ENCODE results near the gene PTPN1. TPM values are rescaled to one million over a fixed set of nuclear protein-coding genes. Genes with fewer than 3 reads are reported as not detected.
"Not testable (repeated sequence)": the region's sequence is repeated elsewhere in the genome, so short reads cannot be mapped to it uniquely, and the experiment has no call there.

PTPN1 gene
- total RNA-seq, 2 experiments from 2014 or later = 79.0 to 92.8 TPM

GRCh38 chr20:50528804-50529351 is 18.7 kb downstream of the PTPN1 start:
- peaks cover 30% of the 10 kb centered on the region for H3K4me1 Mint-ChIP-seq
- intact Hi-C loops (cut with DNase I, micrococcal nuclease) = loop anchor here in 1 of 2 experiments (2.0 kb wide), 1 partner anchor 14 kb away; no protein-coding TSS in a partner anchor
- CTCF ChIA-PET = interaction anchor here (0.5 to 1.2 kb wide), 2 partner anchors 47 to 602 kb away, joined by 3 read pairs; no protein-coding TSS in a partner anchor
- H3K9me3 Mint-ChIP-seq (ENCODE audit: low read depth) = no peaks in the 10 kb centered on the region
- ATAC-seq (peak; percentile 73), DNase-seq (no peak)
- no peak overlapping the region for H3K4me3 Mint-ChIP-seq
- no peaks in the 10 kb centered on the region for H3K27me3 Mint-ChIP-seq
- H3K27ac Mint-ChIP-seq = peak overlapping the region; percentile 58
- POLR2A ChIA-PET = interaction anchor here (0.5 to 0.8 kb wide), 2 partner anchors 11 to 318 kb away, joined by 3 read pairs; no protein-coding TSS in a partner anchor
- H3K36me3 Mint-ChIP-seq (ENCODE audit: low read depth) = peaks cover 8% of the 10 kb centered on the region

- H3K4me1 Mint-ChIP-seq = peaks cover 48% of the 10 kb centered on the region
- POLR2A ChIA-PET = no interaction called here
Measured at GRCh38 chr20:50532221-50532620, 22.0 kb downstream of the PTPN1 start.

GRCh38 chr20:50533061-50533460 is 22.9 kb downstream of the PTPN1 start:
- CTCF ChIA-PET = interaction anchor here (1.0 to 1.1 kb wide), 3 partner anchors 20 to 159 kb away, joined by 3 read pairs; no protein-coding TSS in a partner anchor
- POLR2A ChIA-PET = no interaction called here
- no peak overlapping the region for H3K4me3 Mint-ChIP-seq

More at GRCh38 chr20:50532221-50532620, 22.0 kb downstream of the PTPN1 start:
- CTCF ChIA-PET = interaction anchor here (0.6 to 1.8 kb wide), 4 partner anchors 10 to 43 kb away, joined by 3 to 6 read pairs (median 3); no protein-coding TSS in a partner anchor
- no peak overlapping the region for H3K27ac Mint-ChIP-seq
- intact Hi-C loops (cut with DNase I, micrococcal nuclease) = loop anchor here in 1 of 2 experiments (2.0 kb wide), 1 partner anchor 13 kb away; no protein-coding TSS in a partner anchor
- peaks cover 12% of the 10 kb centered on the region for H3K36me3 Mint-ChIP-seq (ENCODE audit: low read depth)
- no peak for DNase-seq
- no peaks in the 10 kb centered on the region for H3K9me3 Mint-ChIP-seq (ENCODE audit: low read depth)
- no peak overlapping the region for H3K4me3 Mint-ChIP-seq
- no peaks in the 10 kb centered on the region for H3K27me3 Mint-ChIP-seq
- ATAC-seq = no peak

GRCh38 chr20:50533464-50533863 is 23.3 kb downstream of the PTPN1 start:
- no peaks in the 10 kb centered on the region for H3K9me3 Mint-ChIP-seq (ENCODE audit: low read depth)
- peaks cover 61% of the 10 kb centered on the region for H3K4me1 Mint-ChIP-seq
- ChIA-PET POLR2A (no interaction called here), CTCF (interaction anchor here (0.7 to 1.2 kb wide), 5 partner anchors 7 to 159 kb away, joined by 3 to 4 read pairs (median 3); no protein-coding TSS in a partner anchor)
- no peak overlapping the region for H3K27ac Mint-ChIP-seq
- ATAC-seq = no peak
- H3K4me3 Mint-ChIP-seq = no peak overlapping the region
- H3K36me3 Mint-ChIP-seq (ENCODE audit: low read depth) = peaks cover 17% of the 10 kb centered on the region
- no peaks in the 10 kb centered on the region for H3K27me3 Mint-ChIP-seq
- intact Hi-C loops (cut with DNase I, micrococcal nuclease) = loop anchor here in 1 of 2 experiments (2.0 kb wide), 1 partner anchor 15 kb away; no protein-coding TSS in a partner anchor
- DNase-seq = no peak

More at GRCh38 chr20:50533061-50533460, 22.9 kb downstream of the PTPN1 start:
- Mint-ChIP-seq H3K9me3 (ENCODE audit: low read depth) (no peaks in the 10 kb centered on the region), H3K27me3 (no peaks in the 10 kb centered on the region), H3K4me1 (peaks cover 57% of the 10 kb centered on the region), H3K36me3 (ENCODE audit: low read depth) (peaks cover 17% of the 10 kb centered on the region), H3K27ac (no peak overlapping the region)
- DNase-seq = no peak
- intact Hi-C loops (cut with DNase I, micrococcal nuclease) = loop anchor here in 1 of 2 experiments (2.0 kb wide), 1 partner anchor 14 kb away; no protein-coding TSS in a partner anchor
- ATAC-seq = no peak

- H3K9me3 Mint-ChIP-seq (ENCODE audit: low read depth) = no peaks in the 10 kb centered on the region
- POLR2A ChIA-PET = interaction anchor here (0.6 to 1.3 kb wide), 4 partner anchors 12 to 1598 kb away, joined by 3 to 11 read pairs (median 4); no protein-coding TSS in a partner anchor
- no peak overlapping the region for H3K4me3 Mint-ChIP-seq
- H3K27ac Mint-ChIP-seq = no peak overlapping the region
- peaks cover 70% of the 10 kb centered on the region for H3K4me1 Mint-ChIP-seq
- intact Hi-C loops (cut with DNase I, micrococcal nuclease) = no loop called here
- H3K27me3 Mint-ChIP-seq = no peaks in the 10 kb centered on the region
- CTCF ChIA-PET = interaction anchor here (0.7 to 2.5 kb wide), 5 partner anchors 10 to 353 kb away, joined by 3 to 7 read pairs (median 4); no protein-coding TSS in a partner anchor
- H3K36me3 Mint-ChIP-seq (ENCODE audit: low read depth) = peaks cover 24% of the 10 kb centered on the region
- DNase-seq (no peak), ATAC-seq (no peak)
Measured at GRCh38 chr20:50534567-50534966, 24.4 kb downstream of the PTPN1 start.

GRCh38 chr20:50535162-50535561 is 25.0 kb downstream of the PTPN1 start:
- ChIA-PET CTCF (interaction anchor here (0.6 to 2.5 kb wide), 3 partner anchors 15 to 16 kb away, joined by 3 to 7 read pairs (median 6); no protein-coding TSS in a partner anchor), POLR2A (interaction anchor here (1.3 kb wide), 1 partner anchor 13 kb away, joined by 3 read pairs; no protein-coding TSS in a partner anchor)
- Mint-ChIP-seq H3K4me3 (no peak overlapping the region), H3K27ac (peak overlapping the region; percentile 56), H3K4me1 (peaks cover 73% of the 10 kb centered on the region), H3K36me3 (ENCODE audit: low read depth) (peaks cover 26% of the 10 kb centered on the region), H3K9me3 (ENCODE audit: low read depth) (no peaks in the 10 kb centered on the region), H3K27me3 (no peaks in the 10 kb centered on the region)
- no peak for DNase-seq
- no peak for ATAC-seq
- intact Hi-C loops (cut with DNase I, micrococcal nuclease) = no loop called here

- DNase-seq = no peak
- no peaks in the 10 kb centered on the region for H3K9me3 Mint-ChIP-seq (ENCODE audit: low read depth)
- H3K27me3 Mint-ChIP-seq = no peaks in the 10 kb centered on the region
- no peak for ATAC-seq
- peaks cover 81% of the 10 kb centered on the region for H3K4me1 Mint-ChIP-seq
- H3K36me3 Mint-ChIP-seq (ENCODE audit: low read depth) = peaks cover 32% of the 10 kb centered on the region
- ChIA-PET CTCF (interaction anchor here (0.6 to 2.5 kb wide), 6 partner anchors 10 to 430 kb away, joined by 3 to 7 read pairs (median 4); no protein-coding TSS in a partner anchor), POLR2A (no interaction called here)
- no peak overlapping the region for H3K27ac Mint-ChIP-seq
- intact Hi-C loops (cut with DNase I, micrococcal nuclease) = no loop called here
- no peak overlapping the region for H3K4me3 Mint-ChIP-seq
Measured at GRCh38 chr20:50536333-50536732, 26.1 kb downstream of the PTPN1 start.

- POLR2A ChIA-PET = interaction anchor here (0.6 to 1.4 kb wide), 3 partner anchors 25 to 33 kb away, joined by 3 to 4 read pairs (median 3); partner anchors contain the start of gene PTPN1
- Mint-ChIP-seq H3K4me3 (no peak overlapping the region), H3K9me3 (ENCODE audit: low read depth) (no peaks in the 10 kb centered on the region), H3K27me3 (no peaks in the 10 kb centered on the region), H3K36me3 (ENCODE audit: low read depth) (peaks cover 35% of the 10 kb centered on the region), H3K4me1 (peaks cover 81% of the 10 kb centered on the region), H3K27ac (peak overlapping the region; percentile 4)
- CTCF ChIA-PET = interaction anchor here (0.6 to 2.2 kb wide), 10 partner anchors 9 to 62 kb away, joined by 3 to 6 read pairs (median 3); no protein-coding TSS in a partner anchor
- intact Hi-C loops (cut with DNase I, micrococcal nuclease) = no loop called here
- ATAC-seq (no peak), DNase-seq (no peak)
Measured at GRCh38 chr20:50537546-50538201, 27.5 kb downstream of the PTPN1 start.

GRCh38 chr20:50538276-50538675 is 28.1 kb downstream of the PTPN1 start:
- DNase-seq = no peak
- peaks cover 79% of the 10 kb centered on the region for H3K4me1 Mint-ChIP-seq
- peaks cover 35% of the 10 kb centered on the region for H3K36me3 Mint-ChIP-seq (ENCODE audit: low read depth)
- H3K27ac Mint-ChIP-seq = peak overlapping the region; percentile 4
- H3K27me3 Mint-ChIP-seq = no peaks in the 10 kb centered on the region
- POLR2A ChIA-PET = interaction anchor here (0.6 to 1.4 kb wide), 4 partner anchors 15 to 33 kb away, joined by 3 to 4 read pairs (median 4); partner anchors contain the start of gene PTPN1
- no peak for ATAC-seq
- CTCF ChIA-PET = interaction anchor here (0.5 to 1.8 kb wide), 8 partner anchors 9 to 372 kb away, joined by 3 to 5 read pairs (median 3); no protein-coding TSS in a partner anchor
- H3K4me3 Mint-ChIP-seq = no peak overlapping the region
- intact Hi-C loops (cut with DNase I, micrococcal nuclease) = no loop called here
- no peaks in the 10 kb centered on the region for H3K9me3 Mint-ChIP-seq (ENCODE audit: low read depth)

- H3K4me3 Mint-ChIP-seq; CTCF ChIA-PET; DNase-seq; intact Hi-C loops (cut with DNase I, micrococcal nuclease); H3K27ac Mint-ChIP-seq; H3K27me3 Mint-ChIP-seq; ATAC-seq; H3K9me3 Mint-ChIP-seq (ENCODE audit: low read depth): not testable (repeated sequence)
- POLR2A ChIA-PET = interaction anchor here (0.6 to 0.8 kb wide), 2 partner anchors 11 to 15 kb away, joined by 3 to 4 read pairs; no protein-coding TSS in a partner anchor
- Mint-ChIP-seq H3K36me3 (ENCODE audit: low read depth) (peaks cover 32% of the 10 kb centered on the region), H3K4me1 (peaks cover 80% of the 10 kb centered on the region)
Measured at GRCh38 chr20:50539798-50540197, 29.6 kb downstream of the PTPN1 start.

Measured in activated CD4-positive, alpha-beta T cell treated with anti-CD3 and anti-CD28 coated beads for 36 hours (primary cell).